B cell (primary cell): ENCODE results near the gene SERPINA4. TPM values are rescaled to one million over a fixed set of nuclear protein-coding genes. Genes with fewer than 3 reads are reported as not detected.

Source experiments
- ATAC-seq: fragments of 200-7000 bp; cut with Tn5 transposase; one replicate; pipeline ENCODE4 v1.10.0; 2021; ENCODE audit warnings: low read depth, mild to moderate bottlenecking, moderate number of reproducible peaks, moderate library complexity
- CTCF ChIA-PET: fragments of 350-600 bp; sonication (Branson Sonifier 250); formaldehyde crosslinking; loops from one replicate; lab custom pipeline; 2021; ENCODE audit warnings: antibody characterized with exemption, inconsistent platforms; lab: Charles Lee
- POLR2A ChIA-PET: fragments of 350-600 bp; sonication (Branson Sonifier 250); formaldehyde crosslinking; loops from one replicate; lab custom pipeline; 2021; ENCODE audit warnings: antibody characterized with exemption; lab: Charles Lee
- DNase-seq: peaks from one replicate; pipeline ENCODE4 v3.0.0; 2013
- H2AFZ ChIP-seq: 2 replicates; pipeline ENCODE4 v1.6.1; 2012; ENCODE audit warnings: mild to moderate bottlenecking, low read depth, low read length; ENCODE audit not compliant: insufficient read depth, poor library complexity, severe bottlenecking
- H3K27ac ChIP-seq, 2 donors: 1 replicate in 1 of 2; 2 replicates in 1 of 2; pipeline ENCODE4 v1.5.1; 2012 to 2013; ENCODE audit warnings: low read length in 2 of 2, mild to moderate bottlenecking in 2 of 2, moderate library complexity in 1 of 2
- H3K27me3 ChIP-seq, 4 experiments: fragments of 200-600 bp in 1 of 4; sonication (generic) in 1 of 4; replicated peaks in 1 of 4; 1 replicate in 2 of 4; 2 replicates in 2 of 4; pipeline versions ENCODE4 v1.6.1 to v1.7.0; 2013 to 2016; ENCODE audit warnings: low read length in 3 of 4, mild to moderate bottlenecking in 2 of 4, mixed read lengths in 1 of 4, moderate library complexity in 1 of 4; ENCODE audit not compliant: insufficient read depth in 4 of 4, control insufficient read depth in 3 of 4; ENCODE audit errors: control extremely low read depth in 1 of 4
- H3K36me3 ChIP-seq, 2 experiments: replicated peaks in 1 of 2; 1 replicate in 1 of 2; 2 replicates in 1 of 2; pipeline versions ENCODE4 v1.6.1 to v1.7.1; 2013; ENCODE audit warnings: low read length in 1 of 2; ENCODE audit not compliant: insufficient read depth in 2 of 2, control insufficient read depth in 1 of 2; ENCODE audit errors: control extremely low read depth in 1 of 2, extremely low read depth in 1 of 2
- H3K4me1 ChIP-seq, 2 donors: fragments of 200-600 bp in 1 of 2; sonication (generic) in 1 of 2; 1 replicate in 1 of 2; 2 replicates in 1 of 2; pipeline versions ENCODE4 v1.5.1 to v1.6.1; 2013 to 2017; ENCODE audit warnings: low read length in 2 of 2; ENCODE audit not compliant: control insufficient read depth in 2 of 2, insufficient read depth in 2 of 2
- H3K4me2 ChIP-seq: replicated peaks from 2 replicates; pipeline ENCODE3; 2012; ENCODE audit warnings: mild to moderate bottlenecking, low read depth, low read length; ENCODE audit not compliant: poor library complexity, severe bottlenecking
- H3K4me3 ChIP-seq, 5 experiments: fragments of 200-600 bp in 1 of 5; sonication (generic) in 1 of 5; 1 replicate in 3 of 5; 2 replicates in 2 of 5; pipeline versions ENCODE4 v1.5.1 to v1.7.0; 2011 to 2016; ENCODE audit warnings: low read length in 4 of 5, mild to moderate bottlenecking in 4 of 5, low read depth in 2 of 5, control low read depth in 1 of 5, moderate library complexity in 1 of 5; ENCODE audit not compliant: insufficient read depth in 1 of 5; ENCODE audit errors: control extremely low read depth in 1 of 5, extremely low read depth in 1 of 5
- H3K79me2 ChIP-seq: fragments of 200-600 bp; sonication (generic); one replicate; pipeline ENCODE4 v1.6.0; 2016; ENCODE audit warnings: low read length; ENCODE audit not compliant: control insufficient read depth, insufficient read depth
- H3K9ac ChIP-seq: fragments of 200-600 bp; sonication (generic); 2 replicates; pipeline ENCODE4 v1.6.1; 2017; ENCODE audit warnings: mild to moderate bottlenecking, low read length, moderate library complexity
- H3K9me3 ChIP-seq, 3 donors: one replicate each; pipeline versions ENCODE4 v1.6.1 to v1.7.1; 2013; ENCODE audit warnings: low read length in 2 of 3; ENCODE audit not compliant: control insufficient read depth in 2 of 3, insufficient read depth in 1 of 3; ENCODE audit errors: control extremely low read depth in 1 of 3
- H4K20me1 ChIP-seq: 2 replicates; pipeline ENCODE4 v1.6.0; 2012; ENCODE audit warnings: mild to moderate bottlenecking, low read length; ENCODE audit not compliant: insufficient read depth, control insufficient read depth, poor library complexity, severe bottlenecking
- H3K27ac Mint-ChIP-seq: one replicate; pipeline ENCODE4 v1.8.0; 2021; ENCODE audit warnings: mixed read lengths
- H3K27me3 Mint-ChIP-seq: one replicate; pipeline ENCODE4 v1.8.0; 2021; ENCODE audit warnings: mixed read lengths
- H3K4me1 Mint-ChIP-seq: one replicate; pipeline ENCODE4 v1.8.0; 2021; ENCODE audit warnings: mixed read lengths
- H3K4me3 Mint-ChIP-seq: one replicate; pipeline ENCODE4 v1.8.0; 2021; ENCODE audit warnings: mixed read lengths
- H3K9me3 Mint-ChIP-seq: one replicate; pipeline ENCODE4 v1.8.0; 2022; ENCODE audit warnings: mixed read lengths; ENCODE audit not compliant: insufficient read depth
- CTCF ChIP-seq: fragments of 200-600 bp; IDR thresholded peaks from one replicate; pipeline ENCODE4 v1.8.0; 2022; ENCODE audit warnings: antibody characterized with exemption, mild to moderate bottlenecking
- EZH2 ChIP-seq: IDR thresholded peaks from 2 replicates; pipeline ENCODE4 v1.6.1; 2012; ENCODE audit warnings: borderline replicate concordance, low read depth, mild to moderate bottlenecking, moderate library complexity, low read length; ENCODE audit not compliant: insufficient read depth, poor library complexity, severe bottlenecking
- WGBS: methylation state at CpG from one replicate; pipeline ENCODE4 v1.1.5; 2013; ENCODE audit warnings: missing lambda C conversion rate; ENCODE audit not compliant: insufficient coverage; 5-methylcytosine and 5-hydroxymethylcytosine counted together
- intact Hi-C: fragments of 100-400 bp; cut with micrococcal nuclease; formaldehyde crosslinking; loops from one replicate; pipeline ENCODE4 v1.10.0; 2022
- polyA plus RNA-seq: library from polyadenylated mRNA; depleted of rRNA; stranded (reverse); fragments of >200 nt; gene quantifications from 2 replicates; pipeline ENCODE4 v1.2.3, GENCODE V29; 2012
- total RNA-seq, 2 donors: library from RNA; stranded (reverse); fragments of 120-200 nt in 1 of 2; gene quantifications; 1 replicate in 1 of 2; 2 replicates in 1 of 2; pipeline versions ENCODE4 v1.2.3 to v1.2.4, GENCODE V29; 2013 to 2022

SERPINA4 gene
- total and polyA plus RNA-seq, 2 donors (not counting 1 experiment from before 2014, with no cell fraction given): not detected

GRCh38 chr14:94592457-94592856 lies 31.2 kb downstream of the SERPINA4 start:
- Mint-ChIP-seq H3K9me3 (peaks cover 3% of the 10 kb centered on the region), H3K4me3 (no peak overlapping the region), H3K27me3 (peaks cover 7% of the 10 kb centered on the region), H3K27ac (no peak overlapping the region), H3K4me1 (no peaks in the 10 kb centered on the region)
- Histone ChIP-seq H3K4me3 (no peak overlapping the region), H3K9me3 (peaks cover 0 to 14% (median 0%) of the 10 kb centered on the region in 3 donors), H3K27ac (no peak overlapping the region), H3K36me3 (no peaks in the 10 kb centered on the region), H2AFZ (no peak overlapping the region), H3K9ac (no peak overlapping the region), H3K27me3 (no peaks in the 10 kb centered on the region), H3K79me2 (no peaks in the 10 kb centered on the region), H3K4me1 (no peaks in the 10 kb centered on the region), H4K20me1 (no peaks in the 10 kb centered on the region), H3K4me2 (no peak overlapping the region)
- DNase-seq (no peak), ATAC-seq (no peak)
- CTCF ChIA-PET: no interaction called here
- no peak for TF ChIP-seq CTCF
- no peak for TF ChIP-seq EZH2
- intact Hi-C loops: no loop called here
- POLR2A ChIA-PET: no interaction called here

GRCh38 chr14:94593376-94593748 lies 32.1 kb downstream of the SERPINA4 start:
- Histone ChIP-seq H3K4me1 (no peaks in the 10 kb centered on the region), H3K79me2 (no peaks in the 10 kb centered on the region), H3K4me2 (no peak overlapping the region), H3K36me3 (no peaks in the 10 kb centered on the region), H3K9ac (no peak overlapping the region), H3K9me3 (peaks cover 0 to 18% (median 0%) of the 10 kb centered on the region in 3 donors), H2AFZ (no peak overlapping the region), H3K27ac (no peak overlapping the region), H3K4me3 (no peak overlapping the region), H4K20me1 (no peaks in the 10 kb centered on the region), H3K27me3 (no peaks in the 10 kb centered on the region)
- ChIA-PET CTCF (no interaction called here), POLR2A (no interaction called here)
- H3K27me3 Mint-ChIP-seq: peaks cover 7% of the 10 kb centered on the region
- DNase-seq (no peak), ATAC-seq (no peak)
- no peak overlapping the region for H3K4me3 Mint-ChIP-seq
- 100% methylated on average over 1 of the region's 3 CpGs for WGBS
- H3K9me3 Mint-ChIP-seq: peaks cover 3% of the 10 kb centered on the region
- intact Hi-C loops: no loop called here
- no peak overlapping the region for H3K27ac Mint-ChIP-seq
- TF ChIP-seq EZH2: no peak
- TF ChIP-seq CTCF: no peak
- H3K4me1 Mint-ChIP-seq: no peaks in the 10 kb centered on the region
